ENCODE results near the gene ZNF831. TPM values are rescaled to one million over a fixed set of nuclear protein-coding genes. Genes with fewer than 3 reads are reported as not detected.

ZNF831 gene
- total and polyA plus RNA-seq, 9 donors, result 0.05 to 0.36 (median 0.15) TPM; not detected in 1

DNA sequence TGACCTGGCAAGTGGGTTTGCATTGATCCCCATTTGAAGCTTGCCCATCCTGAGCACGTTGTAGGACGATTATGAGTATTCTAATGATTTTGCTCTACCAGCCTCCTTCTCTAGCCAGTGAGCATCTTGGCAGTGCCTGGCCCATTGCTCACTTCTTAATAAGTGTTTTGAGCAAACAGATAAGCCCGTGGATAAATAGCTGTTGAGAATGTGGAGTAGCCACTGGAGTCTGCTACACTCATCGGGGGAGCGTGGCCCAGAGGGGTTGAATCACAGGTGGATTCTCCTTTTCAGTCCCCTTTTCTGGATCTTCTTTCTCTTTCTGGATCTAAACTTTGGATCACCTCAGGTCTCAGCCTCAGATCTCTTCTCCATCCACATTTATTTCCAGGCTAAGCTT lies 120.8 kb downstream of the ZNF831 start:
- Histone ChIP-seq H3K36me3 (no peaks in the 10 kb centered on the region), H3K4me3 (no peak overlapping the region), H3K9me3 (no peaks in the 10 kb centered on the region), H3K27ac (no peak overlapping the region), H3K4me1 (ENCODE audit: insufficient read depth) (no peaks in the 10 kb centered on the region), H3K27me3 (no peaks in the 10 kb centered on the region)
- 84 to 88% (median 85%) methylated on average over 5 of the region's 5 CpGs for WGBS, 3 donors
- no peak for TF ChIP-seq POLR2A (IDR thresholded peaks at IDR 0.05)
- TF ChIP-seq EP300 (IDR thresholded peaks at IDR 0.05), result no peak
- no peak for TF ChIP-seq CTCF (IDR thresholded peaks at IDR 0.05)
- DNase-seq, result no peak
- intact Hi-C loops (cut with DNase I), result no loop called here

- Histone ChIP-seq H3K27me3 (no peaks in the 10 kb centered on the region), H3K4me3 (no peak overlapping the region), H3K4me1 (ENCODE audit: insufficient read depth) (no peaks in the 10 kb centered on the region), H3K27ac (no peak overlapping the region), H3K9me3 (no peaks in the 10 kb centered on the region), H3K36me3 (no peaks in the 10 kb centered on the region)
- TF ChIP-seq POLR2A (IDR thresholded peaks at IDR 0.05) (no peak), EP300 (IDR thresholded peaks at IDR 0.05) (no peak), CTCF (IDR thresholded peaks at IDR 0.05) (no peak)
- intact Hi-C loops (cut with DNase I), result no loop called here
- 76 to 88% (median 85%) methylated on average over 5 of the region's 5 CpGs for WGBS, 3 donors
- no peak for DNase-seq
Observed at GRCh38 chr20:59289994-59290393, 126.4 kb downstream of the ZNF831 start.

DNA sequence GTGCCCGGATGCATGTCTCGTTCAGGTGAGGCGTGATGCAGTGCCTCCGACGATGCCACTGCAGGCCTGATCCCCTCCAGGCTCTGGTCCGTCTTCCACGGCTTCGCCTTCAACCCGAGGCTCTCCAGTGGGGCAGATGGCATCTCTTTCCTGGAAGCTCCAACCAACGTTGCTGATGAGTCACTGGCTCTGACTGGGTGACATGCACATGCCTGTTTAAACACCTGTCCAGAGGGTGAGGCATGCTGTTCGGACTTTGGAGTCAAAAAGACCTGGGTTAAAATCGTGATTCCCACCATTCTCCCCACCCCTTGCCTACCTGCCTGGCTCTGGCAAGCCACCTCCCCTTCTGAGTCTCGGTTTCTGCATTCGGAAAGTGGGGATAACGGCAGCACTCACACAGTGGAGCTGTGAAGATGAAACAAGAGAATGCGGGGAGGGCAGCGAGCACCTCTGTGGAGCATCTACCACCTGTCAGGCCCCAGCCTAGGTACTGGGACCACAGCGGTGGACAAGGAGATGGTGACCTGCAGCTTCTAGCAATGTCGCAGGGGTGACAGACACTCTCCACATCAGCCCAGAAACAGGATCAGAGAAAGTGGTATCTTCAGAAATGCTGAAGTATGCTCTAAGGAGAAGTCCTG lies 128.2 kb downstream of the ZNF831 start:
- no peak for DNase-seq

GRCh38 chr20:59295531-59295930 lies 131.9 kb downstream of the ZNF831 start:
- H3K27me3 ChIP-seq, result no peaks in the 10 kb centered on the region
- WGBS, 3 donors, result 51 to 61% (median 57%) methylated on average over 5 of the region's 5 CpGs

More for the DNA sequence above, 128.2 kb downstream of the ZNF831 start:
- Histone ChIP-seq H3K27ac (no peak overlapping the region), H3K36me3 (no peaks in the 10 kb centered on the region), H3K9me3 (no peaks in the 10 kb centered on the region), H3K4me3 (no peak overlapping the region), H3K27me3 (no peaks in the 10 kb centered on the region), H3K4me1 (ENCODE audit: insufficient read depth) (no peaks in the 10 kb centered on the region)
- intact Hi-C loops (cut with DNase I), result no loop called here
- WGBS, 3 donors, result 87 to 92% (median 91%) methylated on average over 19 of the region's 19 CpGs
- TF ChIP-seq EP300 (IDR thresholded peaks at IDR 0.05) (no peak), POLR2A (IDR thresholded peaks at IDR 0.05) (no peak), CTCF (IDR thresholded peaks at IDR 0.05) (no peak)

More at GRCh38 chr20:59295531-59295930, 131.9 kb downstream of the ZNF831 start:
- no peaks in the 10 kb centered on the region for H3K4me1 ChIP-seq (ENCODE audit: insufficient read depth)
- no peak for DNase-seq
- H3K9me3 ChIP-seq, result no peaks in the 10 kb centered on the region
- intact Hi-C loops (cut with DNase I), result no loop called here
- no peak overlapping the region for H3K27ac ChIP-seq
- no peak for TF ChIP-seq CTCF (IDR thresholded peaks at IDR 0.05)
- no peak for TF ChIP-seq EP300 (IDR thresholded peaks at IDR 0.05)
- TF ChIP-seq POLR2A (IDR thresholded peaks at IDR 0.05), result no peak
- H3K4me3 ChIP-seq, result no peak overlapping the region
- H3K36me3 ChIP-seq, result no peaks in the 10 kb centered on the region

Data from ovary (tissue), 9 donors.